ENCODE data around the gene NSMF.

Gene NSMF

DNA sequence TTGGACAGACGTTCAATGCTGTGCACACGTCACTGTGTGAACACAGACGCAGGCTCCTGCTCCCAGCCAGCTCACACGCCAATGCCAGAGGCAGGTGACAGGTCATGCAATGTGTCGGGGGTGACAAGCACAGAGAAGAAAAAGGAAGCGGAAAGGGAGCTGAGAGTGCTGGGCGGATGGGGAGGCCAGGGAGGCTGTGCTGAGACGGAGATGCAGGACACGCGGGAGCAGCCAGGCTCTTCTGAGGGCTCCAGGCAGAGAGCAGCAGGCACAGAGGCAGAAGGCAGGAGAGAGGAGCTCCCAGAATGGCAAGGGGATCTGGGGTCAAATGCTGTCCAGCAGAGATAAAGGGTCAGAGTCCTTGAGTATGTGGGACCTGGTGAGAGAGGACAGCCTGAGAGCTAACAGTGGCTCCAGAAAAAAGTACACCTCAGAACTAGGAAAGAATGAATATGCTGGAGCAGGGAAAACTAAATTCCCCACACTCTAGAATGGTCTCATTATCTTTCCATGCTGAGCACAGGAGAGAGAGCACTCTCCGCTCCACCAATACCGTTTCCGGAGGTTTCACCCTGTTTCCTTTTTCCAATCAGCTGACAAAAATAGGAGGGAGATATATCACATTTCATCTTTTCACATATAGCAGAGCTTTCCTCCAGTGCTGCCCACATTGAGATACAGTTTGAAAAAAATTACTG is 32.8 kb upstream of the NSMF start:
- no peak for DNase-seq (ENCODE audit: low read depth in 2 of 2)

DNA sequence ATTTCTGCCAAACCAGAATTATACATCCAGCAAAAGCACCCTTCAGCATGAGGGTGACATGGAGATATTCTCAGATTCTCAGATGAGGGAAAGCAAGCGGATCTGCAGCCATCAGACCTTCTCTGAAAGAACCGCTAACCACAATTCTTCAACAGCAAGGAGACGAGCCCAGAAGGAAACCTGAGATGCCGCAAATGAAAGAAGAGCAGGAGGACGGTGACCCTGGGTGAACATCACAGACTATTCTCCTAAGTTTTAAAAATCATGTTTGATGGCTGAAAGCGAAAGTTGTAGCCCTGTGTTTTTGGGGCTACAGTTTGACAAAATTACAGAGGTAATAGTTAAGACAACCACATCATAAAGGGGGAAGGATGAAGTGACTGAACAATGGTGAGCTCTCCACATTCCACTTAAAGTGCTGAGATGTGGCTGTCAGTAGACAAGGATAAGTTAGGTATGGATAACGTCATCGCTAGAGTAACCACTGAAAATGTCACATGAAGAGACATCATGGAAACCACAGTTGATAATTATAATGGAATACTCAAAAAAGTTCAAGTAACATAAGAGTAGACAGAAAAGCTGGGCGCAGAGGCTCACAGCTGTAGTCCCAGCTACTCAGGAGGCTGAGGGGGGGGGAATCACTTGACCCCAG is 31.5 kb upstream of the NSMF start:
- no peak for DNase-seq (ENCODE audit: low read depth in 2 of 2)

DNA sequence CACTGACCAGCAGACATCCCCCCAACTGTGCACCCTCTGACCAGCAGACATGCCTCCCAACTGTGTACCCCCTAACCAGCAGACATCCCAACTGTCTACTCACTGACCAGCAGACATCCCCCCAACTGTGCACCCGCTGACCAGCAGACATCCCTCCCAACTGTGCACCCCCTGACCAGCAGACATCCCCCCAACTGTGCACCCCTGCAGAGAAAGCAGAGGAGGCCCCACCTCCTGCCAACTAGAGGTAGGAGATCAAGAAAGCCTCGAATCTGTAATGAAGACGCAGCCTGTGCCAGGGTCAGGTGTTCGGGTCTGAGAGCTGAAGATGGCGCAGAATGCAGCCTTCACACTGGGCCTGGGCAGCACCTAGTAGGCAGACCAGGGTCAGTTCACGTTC is 29.8 kb upstream of the NSMF start:
- DNase-seq (ENCODE audit: low read depth in 2 of 2) = no peak

DNA sequence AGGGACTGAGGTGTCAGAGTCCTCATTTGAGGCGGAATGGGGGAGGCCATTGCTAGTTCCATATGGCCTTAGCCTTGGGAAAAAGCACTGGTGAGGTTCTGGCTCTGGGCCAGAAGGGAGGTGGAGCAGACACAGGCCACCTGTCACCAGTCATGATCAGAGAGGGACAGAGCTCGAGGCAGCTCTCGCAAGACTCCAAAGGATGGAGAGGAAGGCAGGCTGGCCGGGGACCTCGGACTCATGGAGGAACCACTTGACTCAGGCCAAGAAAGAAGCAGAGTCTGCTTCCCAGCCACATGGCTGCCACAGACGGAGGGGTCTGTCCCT is 29.2 kb upstream of the NSMF start:
- no peak for DNase-seq (ENCODE audit: low read depth in 2 of 2)

DNA sequence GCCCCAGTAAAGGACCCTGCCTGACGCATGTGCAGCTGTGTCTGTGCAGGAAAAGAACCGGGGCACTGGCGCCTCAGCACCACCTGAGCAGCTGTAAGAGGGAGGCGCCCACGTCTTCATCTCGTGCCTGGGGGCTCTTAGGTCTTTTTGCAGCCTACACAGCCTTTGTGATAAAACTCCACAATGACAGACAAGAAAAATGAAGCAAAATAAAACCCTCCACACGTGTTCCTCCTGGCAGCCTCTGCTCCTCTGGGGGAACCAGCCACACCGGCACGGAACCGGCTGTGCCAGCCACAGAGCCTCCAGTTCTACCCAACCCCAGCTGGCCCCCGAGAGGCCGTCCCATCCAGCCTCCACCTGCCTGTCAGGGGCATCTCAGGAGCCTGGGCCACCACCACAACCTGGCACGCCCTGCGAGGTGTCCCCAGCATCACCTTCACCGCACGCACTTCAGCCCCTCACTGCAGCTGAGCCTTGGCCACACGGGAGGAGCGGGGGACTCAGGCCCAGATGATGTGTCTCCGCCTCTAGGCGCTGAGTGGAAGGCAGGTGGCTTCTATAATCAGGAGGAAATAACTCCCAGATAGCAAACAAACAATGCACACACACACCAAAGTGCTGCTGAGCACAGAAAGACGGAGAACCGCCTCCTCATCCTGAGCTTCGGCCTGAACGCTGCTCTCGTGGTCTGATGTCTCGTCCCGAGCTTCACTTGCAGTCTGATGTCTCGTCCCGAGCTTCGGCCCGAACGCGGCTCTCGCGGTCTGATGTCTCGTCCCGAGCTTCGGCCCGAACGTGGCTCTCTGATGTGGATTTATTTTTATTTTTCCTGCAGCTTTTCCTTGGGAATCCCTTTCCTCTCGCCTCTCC is 28.6 kb upstream of the NSMF start:
- no peak for DNase-seq (ENCODE audit: low read depth in 2 of 2)

DNA sequence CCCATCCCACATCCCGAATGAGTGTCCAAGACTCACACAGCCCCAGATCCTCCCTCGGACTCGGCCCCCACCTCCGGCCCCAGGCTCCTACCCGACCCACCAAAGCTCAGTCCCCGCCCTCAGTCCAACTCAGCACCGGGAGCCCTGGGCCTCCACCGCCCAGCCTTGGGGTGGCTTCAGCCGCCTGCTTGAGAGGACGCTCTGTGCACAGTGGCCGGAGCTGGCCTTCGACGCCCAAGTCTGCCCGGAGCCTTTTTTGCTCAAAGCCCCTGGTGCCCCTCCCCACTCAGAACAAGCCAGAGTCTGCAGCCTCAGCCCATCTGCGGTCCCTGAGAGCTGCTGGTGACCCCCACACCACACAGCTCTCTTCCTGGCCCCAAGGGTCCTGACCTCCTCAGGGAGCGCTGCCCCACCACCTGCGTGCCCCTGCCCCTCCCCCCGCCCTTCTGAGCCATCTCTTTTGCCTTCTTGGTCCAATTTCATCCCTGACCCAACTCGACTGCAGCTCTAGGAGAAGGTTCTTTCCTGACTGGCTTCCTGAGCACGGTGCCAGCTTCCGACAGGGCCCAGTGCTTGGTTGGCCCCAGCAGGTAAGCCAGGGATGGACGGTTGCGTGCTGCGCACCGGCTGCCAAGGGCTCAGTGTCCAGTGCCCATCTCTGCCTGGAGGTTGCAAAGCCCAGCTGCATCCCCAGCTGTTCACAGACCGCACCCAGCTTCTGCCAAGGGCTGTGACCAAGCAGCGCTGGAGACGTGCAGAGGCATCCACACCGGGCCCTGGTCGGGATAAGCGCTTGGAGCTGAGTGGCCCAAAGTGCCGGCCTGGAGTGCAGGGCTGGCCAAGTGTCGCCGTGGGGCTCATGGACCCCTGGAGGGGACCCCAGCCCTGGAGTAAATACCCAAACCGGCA is 27.7 kb upstream of the NSMF start:
- DNase-seq (ENCODE audit: low read depth in 2 of 2) = no peak

DNA sequence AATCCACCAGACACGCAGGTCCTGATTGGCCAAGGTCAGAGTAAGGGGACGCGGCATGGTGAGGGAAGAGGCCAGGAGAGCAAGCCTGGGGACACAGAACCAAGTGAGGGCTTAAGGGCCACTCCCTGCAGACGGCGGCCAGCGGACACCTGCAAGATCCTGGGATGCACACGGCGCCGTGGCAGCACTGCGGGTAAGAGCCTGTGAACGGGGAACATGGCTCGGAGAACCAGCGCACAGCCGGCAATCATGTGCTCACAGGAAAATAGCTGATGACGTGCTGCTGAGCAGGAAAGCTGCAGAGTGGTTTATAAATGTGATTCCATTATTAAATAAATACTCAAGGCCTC is 27.0 kb upstream of the NSMF start:
- no peak for DNase-seq (ENCODE audit: low read depth in 2 of 2)

DNA sequence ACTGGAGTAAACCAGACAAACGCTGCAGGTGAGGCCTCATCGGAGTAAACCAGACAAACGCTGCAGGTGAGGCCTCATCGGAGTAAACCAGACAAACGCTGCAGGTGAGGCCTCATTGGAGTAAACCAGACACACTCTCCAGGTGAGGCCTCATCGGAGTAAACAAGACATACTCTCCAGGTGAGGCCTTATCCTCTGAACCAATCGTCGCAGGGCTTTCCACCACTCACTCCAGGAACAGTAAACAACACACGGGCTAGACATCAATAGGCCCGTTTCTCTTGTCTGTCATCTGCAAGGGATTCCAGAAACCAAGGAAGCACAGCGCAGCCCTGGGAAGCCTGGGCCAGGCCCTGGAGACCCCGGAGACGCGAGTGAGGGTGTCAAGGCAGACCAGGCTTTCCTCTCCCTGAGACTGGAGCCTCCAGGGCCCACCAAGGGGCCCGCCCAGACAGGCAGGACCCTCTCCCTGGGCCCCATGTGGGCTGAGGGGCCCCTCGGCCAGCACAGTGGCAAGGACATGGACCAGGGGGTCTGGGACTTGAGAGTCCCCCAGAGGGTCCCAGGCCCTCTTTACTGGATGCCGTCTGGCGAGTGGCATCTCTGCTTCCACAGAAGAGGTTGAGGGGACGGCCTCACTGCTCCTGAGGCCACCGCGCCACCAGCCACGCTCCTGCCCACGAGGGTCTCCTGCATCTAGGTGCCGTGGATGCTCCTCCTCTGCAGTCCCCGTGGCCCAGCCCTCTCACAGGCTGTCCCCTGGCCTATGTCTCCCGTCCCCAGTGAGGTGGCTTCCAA is 26.4 kb upstream of the NSMF start:
- no peak for DNase-seq (ENCODE audit: low read depth in 2 of 2)

DNA sequence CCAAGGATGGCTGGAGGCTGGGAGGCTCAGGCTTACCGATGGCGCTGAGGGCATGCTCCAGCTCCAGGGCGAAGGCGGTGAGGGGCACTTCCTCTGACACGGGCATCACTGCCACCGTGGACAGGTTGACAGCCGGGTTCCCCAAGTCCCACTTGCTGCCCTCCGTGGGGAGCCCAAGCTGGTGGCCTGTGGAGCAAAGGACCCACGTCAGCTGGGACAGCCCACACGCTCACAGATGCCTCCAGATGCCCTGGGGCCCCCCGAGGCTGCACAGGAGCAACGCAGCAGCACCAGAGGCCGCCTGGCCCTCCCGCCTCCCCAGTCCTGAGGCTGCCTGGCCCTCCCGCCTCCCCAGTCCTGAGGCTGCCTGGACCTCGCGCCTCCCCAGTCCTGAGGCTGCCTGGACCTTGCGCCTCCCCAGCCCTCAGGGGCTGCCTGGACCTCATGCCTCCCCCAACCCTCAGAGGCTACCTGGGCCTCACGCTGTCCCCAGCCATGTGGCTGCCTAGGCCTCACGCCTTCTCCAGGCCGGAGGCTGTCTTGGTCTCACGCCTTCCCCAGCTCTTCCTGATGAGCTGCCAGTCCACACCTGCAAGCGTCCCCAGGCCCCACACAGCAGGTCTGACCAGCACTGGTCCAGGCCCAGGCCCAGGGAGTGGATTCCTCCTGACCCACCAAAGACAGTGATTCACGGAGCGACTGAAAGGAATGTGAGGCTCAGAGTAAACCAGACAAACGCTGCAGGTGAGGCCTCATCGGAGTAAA is 25.6 kb upstream of the NSMF start:
- DNase-seq (ENCODE audit: low read depth in 2 of 2) = no peak

DNA sequence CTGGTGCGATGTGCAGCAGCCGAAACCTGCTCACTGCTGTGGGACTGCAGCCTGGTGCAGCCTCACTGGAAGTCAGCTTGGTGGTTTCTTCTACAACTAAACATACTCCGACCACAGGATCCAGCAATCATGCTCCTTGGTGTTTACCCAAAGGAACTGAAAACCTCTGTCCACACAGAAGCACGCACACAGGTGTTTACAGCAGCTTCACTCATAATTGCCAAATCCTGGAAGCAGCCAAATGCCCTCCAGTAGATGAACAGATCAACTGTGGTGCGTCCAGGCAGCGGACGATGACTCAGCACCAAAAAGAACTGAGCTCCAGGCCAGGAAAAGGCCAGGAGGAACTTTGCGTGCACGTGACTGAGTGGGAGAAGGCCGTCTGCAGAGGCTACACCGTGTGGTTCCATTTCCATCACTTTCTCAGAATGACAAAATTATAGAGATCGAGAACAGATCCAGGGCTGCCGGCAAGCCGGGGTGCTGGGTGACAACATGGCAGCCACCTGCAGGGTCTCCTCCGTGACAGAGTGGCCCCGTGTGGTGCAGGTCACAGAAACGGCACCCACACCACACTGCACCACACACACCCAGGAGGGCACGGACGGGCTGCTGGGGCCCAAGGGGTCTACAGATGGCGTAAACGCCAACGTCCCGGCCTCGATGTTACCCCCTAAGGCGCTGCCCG is 23.1 kb upstream of the NSMF start:
- no peak for DNase-seq (ENCODE audit: low read depth in 2 of 2)

DNA sequence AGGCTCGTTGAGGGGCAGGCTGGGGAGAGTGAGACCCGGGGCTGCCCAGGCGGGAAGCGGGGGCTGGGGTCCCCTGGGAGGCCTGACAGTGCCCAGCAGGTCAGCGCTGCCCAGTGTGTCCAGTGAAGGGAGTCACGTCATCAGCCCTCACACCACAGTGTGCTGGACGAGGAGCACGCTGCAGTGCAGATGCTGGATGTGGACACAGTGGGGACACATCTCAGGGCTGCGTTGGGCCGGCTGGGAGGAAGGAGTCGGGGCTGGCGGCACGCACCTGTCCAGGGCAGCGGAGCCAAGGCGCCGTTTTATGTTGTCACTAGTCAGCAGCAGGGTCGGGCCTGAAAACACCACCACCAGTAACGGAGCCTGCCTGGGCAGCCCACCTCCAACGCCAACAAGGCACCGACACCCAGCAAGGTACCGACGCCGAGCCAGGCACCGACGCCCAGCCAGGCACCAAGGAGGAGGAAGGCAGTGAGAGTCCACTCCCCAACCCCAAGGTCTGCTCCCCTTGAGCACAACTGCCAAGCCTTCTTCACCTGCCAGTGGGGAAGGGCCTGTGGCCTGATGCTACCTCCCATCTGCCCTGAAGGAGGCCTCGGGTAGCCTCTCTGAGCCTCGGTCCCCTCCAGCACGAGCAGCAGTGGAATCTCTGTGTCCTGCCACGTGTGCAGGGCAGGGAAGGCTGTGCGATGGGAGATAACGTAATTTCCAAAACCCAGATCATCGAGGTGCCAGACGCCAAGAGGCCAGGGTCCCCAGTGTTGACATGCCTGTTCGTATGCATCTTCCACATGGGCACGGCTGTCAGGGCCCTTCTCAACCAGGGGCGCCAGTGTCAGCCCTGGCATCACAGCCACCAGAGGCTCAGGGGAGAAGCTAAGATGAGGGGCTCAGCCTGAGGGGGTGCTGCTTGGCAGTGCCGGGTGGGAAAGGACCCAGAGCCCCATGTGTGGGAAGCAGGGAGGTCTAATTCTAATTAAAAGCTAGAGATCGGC is 21.9 kb upstream of the NSMF start:
- no peak for DNase-seq (ENCODE audit: low read depth in 2 of 2)

DNA sequence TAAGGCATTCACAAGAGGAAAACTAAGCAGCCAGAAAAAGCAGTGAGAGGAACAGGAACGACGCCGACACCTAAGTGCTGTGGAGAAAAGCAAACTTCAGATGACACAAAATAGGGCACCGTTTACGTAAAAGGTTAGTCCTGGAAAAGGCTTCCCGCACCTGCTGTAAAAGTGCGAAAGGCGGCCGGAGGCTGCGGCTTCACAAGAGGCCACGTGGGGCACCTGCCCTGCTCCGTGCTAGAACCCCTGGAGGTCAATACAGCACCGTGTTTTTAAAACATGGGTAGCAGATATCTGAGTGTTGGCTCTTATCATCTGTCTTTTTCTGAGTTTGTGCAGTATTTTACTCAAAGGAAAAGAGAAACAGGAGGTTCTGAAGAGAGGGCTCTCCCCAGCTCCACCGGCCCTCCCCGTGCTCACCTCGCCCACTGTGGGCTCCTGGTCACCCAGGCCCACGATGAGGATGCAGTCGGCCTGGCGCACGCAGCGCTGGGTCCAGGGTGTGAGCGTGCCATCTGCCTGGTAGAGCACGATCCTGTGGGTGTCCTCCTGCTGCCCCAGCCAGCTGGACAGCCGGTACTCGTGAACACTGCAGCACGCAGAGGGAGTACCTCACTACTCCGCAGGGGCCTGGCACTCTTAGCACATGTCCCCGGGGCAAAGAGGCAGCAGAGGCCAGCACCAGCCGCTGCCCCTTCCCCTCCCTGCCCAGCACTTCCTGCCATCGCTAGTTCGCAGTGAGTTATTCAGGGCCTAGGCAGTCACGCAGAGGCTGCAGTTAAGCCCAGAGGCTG is 21.0 kb upstream of the NSMF start:
- no peak for DNase-seq (ENCODE audit: low read depth in 2 of 2)

DNA sequence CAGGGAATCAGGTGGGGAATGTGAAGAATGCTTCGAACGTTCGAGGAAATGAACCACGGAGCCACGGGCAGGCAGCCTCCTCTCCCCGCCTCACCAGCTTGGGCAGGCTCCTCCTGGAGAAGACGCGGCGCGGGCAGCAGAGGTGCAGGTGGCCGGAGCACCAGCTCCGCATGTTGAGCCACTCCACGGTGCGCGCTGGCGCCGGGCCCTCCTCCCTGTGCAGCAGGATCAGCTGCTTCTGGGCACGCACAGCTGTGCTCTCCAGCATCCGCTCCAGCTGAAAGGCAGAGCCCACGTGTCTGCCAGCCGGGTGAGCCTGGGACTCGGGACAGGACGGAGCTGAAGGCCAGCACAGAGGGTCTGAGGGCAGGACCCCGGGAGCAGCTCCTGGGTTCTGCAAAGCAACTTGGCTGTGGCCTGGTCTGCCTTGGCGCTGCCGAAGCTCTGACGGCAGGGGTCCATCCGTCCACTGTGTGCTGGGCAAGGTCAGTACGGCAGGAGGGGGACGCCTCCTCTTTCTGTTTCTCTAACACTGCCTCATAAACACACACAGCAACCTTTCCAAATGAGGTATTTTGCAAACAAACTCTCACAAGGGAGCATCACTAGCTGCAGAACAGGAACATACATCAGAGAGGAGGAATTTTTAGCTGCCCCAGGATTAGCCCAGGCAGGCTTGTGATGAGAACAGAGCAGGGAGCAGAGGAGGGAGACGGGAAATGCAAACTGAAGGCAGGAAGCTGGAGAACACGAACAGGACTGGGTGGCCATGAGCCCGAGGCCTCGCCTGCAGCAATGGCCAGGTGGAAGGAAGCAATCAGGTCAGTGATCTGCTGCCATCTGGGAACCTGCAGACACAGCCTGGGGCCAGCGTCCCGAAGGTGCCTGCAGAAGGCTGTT is 20.1 kb upstream of the NSMF start:
- no peak for DNase-seq (ENCODE audit: low read depth in 2 of 2)

DNA sequence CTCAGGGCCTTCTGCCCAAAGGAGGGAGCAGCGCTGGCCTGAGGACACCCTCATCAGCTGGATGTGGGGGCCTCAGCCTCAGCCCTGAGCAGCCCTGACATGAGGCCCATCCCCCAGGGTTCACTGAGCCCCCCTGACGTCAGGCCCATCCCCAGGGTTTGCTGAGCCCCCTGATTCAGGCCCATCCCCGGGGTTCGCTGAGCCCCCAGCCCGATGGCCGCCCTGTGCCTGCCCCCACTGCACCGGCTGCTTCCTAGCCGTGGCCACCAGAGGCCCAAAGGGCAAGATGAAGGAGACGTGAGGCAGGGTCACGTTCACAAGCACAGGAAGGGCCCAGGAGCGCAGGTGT is 19.5 kb upstream of the NSMF start:
- no peak for DNase-seq (ENCODE audit: low read depth in 2 of 2)

DNA sequence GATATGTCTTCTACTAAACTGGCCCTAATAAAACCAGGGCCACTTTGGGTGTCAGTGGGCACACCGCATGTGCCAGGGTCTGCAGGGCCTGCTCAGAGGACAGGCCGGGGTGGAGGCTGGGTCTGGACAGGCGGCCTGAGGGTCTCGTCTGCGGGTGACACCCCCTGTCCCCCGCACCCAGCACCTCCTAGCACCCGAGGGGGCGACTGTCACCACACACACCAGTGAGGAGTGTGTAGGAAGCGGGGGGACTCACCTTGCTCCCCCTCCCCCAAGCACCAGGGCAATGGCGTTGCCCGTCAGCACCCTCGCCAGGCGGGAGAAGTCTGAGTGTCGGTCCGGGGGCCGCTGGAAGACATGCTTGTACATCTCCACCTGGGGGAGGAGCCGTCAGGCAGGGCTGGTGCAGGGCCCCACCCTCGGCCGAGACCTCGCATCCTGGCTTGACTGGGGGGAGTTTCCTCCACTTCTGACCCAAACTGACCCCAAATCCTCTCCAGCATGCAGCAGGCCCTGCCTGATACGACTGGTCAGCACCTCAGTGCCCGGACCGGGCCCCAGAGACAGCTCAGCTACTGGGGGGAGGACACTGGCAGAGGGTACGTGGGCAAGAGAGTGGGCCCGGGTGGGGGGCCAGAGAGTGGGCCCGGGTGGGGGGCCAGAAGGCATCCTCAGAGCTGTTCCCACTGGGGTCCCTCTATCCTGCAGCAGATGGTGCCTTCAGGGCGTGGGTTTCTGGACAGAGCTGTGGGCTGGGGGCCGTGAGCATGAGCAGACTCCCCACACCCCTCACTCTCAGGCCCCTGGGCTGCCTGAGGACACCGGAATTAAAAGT is 18.9 kb upstream of the NSMF start:
- no peak for DNase-seq (ENCODE audit: low read depth in 2 of 2)

DNA sequence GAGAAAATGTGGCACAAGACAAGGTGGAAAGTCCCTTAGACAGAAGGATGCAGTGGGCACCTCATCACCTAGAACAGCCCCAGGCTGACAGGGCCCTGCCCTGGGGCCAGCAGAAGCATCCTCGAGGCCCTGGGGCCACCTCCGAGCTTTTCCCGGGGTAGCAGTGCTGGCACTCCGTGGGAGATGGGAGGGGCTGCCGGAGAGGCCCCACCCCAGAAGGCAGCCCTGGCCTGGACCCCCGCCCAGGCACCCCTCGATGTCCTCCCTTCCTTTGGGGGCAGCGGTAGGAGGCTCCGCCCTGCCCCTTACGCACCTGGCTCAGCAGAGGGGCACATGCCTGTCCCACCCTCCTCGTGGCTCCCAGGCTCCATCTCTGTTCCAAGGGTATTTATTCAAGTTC is 17.7 kb upstream of the NSMF start:
- no peak for DNase-seq (ENCODE audit: low read depth in 2 of 2)
